ENCODE data around the gene ANKRD29.
A peak's percentile ranks its signal among the peaks of the same experiment; 100 is the strongest.

DNA sequence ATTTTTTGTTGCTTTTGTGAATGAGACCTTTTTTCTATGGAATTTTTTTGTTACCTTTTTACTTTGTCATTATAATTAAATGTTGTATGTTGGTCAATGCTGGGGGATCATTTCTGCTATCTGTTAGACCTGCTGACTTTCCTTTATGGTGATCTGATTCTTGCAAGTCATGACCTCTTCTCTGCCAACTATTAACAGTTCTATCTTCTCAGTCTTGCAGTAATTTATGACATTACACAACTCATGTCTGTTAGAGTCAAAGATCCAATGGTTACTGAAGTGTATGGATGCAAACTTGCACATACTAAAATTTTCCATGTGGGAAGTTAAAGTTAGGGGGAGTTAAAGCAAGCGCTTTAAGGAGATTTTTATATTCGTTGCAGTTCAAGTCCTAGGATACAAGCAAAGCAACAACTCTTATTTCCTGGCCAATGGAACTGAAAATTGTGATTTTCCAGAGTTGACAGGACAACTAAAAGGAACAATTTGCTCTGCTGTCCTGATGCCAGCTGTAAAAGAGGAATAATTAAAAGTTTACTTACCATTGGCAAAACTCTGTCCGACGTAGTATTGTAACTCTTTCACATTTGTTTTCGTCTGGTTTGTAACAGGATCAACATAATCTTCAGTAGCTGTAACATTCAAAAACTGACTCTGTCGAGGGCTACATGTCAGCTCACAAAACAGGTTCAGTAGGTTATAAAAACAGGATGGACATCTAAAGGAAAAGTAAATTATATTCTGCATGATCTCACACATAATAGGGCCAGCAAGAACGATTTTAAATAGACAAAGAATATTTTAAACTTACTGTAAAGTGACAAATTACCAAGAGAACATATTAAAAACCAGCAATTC, 94.2 kb downstream of the ANKRD29 start:
- TF ChIP-seq, protein P1, sequence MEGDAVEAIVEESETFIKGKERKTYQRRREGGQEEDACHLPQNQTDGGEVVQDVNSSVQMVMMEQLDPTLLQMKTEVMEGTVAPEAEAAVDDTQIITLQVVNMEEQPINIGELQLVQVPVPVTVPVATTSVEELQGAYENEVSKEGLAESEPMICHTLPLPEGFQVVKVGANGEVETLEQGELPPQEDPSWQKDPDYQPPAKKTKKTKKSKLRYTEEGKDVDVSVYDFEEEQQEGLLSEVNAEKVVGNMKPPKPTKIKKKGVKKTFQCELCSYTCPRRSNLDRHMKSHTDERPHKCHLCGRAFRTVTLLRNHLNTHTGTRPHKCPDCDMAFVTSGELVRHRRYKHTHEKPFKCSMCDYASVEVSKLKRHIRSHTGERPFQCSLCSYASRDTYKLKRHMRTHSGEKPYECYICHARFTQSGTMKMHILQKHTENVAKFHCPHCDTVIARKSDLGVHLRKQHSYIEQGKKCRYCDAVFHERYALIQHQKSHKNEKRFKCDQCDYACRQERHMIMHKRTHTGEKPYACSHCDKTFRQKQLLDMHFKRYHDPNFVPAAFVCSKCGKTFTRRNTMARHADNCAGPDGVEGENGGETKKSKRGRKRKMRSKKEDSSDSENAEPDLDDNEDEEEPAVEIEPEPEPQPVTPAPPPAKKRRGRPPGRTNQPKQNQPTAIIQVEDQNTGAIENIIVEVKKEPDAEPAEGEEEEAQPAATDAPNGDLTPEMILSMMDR (IDR thresholded peaks at IDR 0.05): no peak
- TF ChIP-seq POLR2A (IDR thresholded peaks at IDR 0.05) (no peak), POLR2AphosphoS5 (IDR thresholded peaks at IDR 0.05) (peak; percentile 67)

Measured in prostate gland (tissue), 2 donors.